Measurements from ENCODE around the gene SLC7A5. TPM values are rescaled to one million over a fixed set of nuclear protein-coding genes. Genes with fewer than 3 reads are reported as not detected.
"Not testable (repeated sequence)": the region's sequence is repeated elsewhere in the genome, so short reads cannot be mapped to it uniquely, and the experiment has no call there.

Gene SLC7A5
- total and polyA plus RNA-seq, 2 donors, result 3.2 to 27.3 TPM

- H3K36me3 ChIP-seq (ENCODE audit: insufficient read depth), result no peaks in the 10 kb centered on the region
- H3K4me3 ChIP-seq (ENCODE audit: low read depth, low read length), result no peak overlapping the region
- no peak overlapping the region for H3K27ac ChIP-seq (ENCODE audit: low read depth)
- DNase-seq (ENCODE audit: extremely low spot score), result no peak
- H3K4me1 ChIP-seq (ENCODE audit: insufficient read depth), result no peaks in the 10 kb centered on the region
- WGBS, result 84% methylated on average over 28 of the region's 28 CpGs
Observed at GRCh38 chr16:87826798-87827587, 42.3 kb downstream of the SLC7A5 start.

GRCh38 chr16:87826407-87826797, 42.9 kb downstream of the SLC7A5 start:
- DNase-seq (ENCODE audit: extremely low spot score), result not testable (repeated sequence)
- WGBS, result 70% methylated on average over 4 of the region's 4 CpGs

GRCh38 chr16:87825842-87826120, 43.5 kb downstream of the SLC7A5 start:
- H3K4me3 ChIP-seq (ENCODE audit: low read depth, low read length); DNase-seq (ENCODE audit: extremely low spot score): not testable (repeated sequence)
- WGBS, result 78% methylated on average over 5 of the region's 5 CpGs

More at GRCh38 chr16:87826407-87826797, 42.9 kb downstream of the SLC7A5 start:
- not testable (repeated sequence) for H3K4me1 ChIP-seq (ENCODE audit: insufficient read depth); H3K27ac ChIP-seq (ENCODE audit: low read depth); H3K36me3 ChIP-seq (ENCODE audit: insufficient read depth); H3K4me3 ChIP-seq (ENCODE audit: low read depth, low read length)

GRCh38 chr16:87824991-87825841, 44.1 kb downstream of the SLC7A5 start:
- H3K4me1 ChIP-seq (ENCODE audit: insufficient read depth), result no peaks in the 10 kb centered on the region
- no peaks in the 10 kb centered on the region for H3K36me3 ChIP-seq (ENCODE audit: insufficient read depth)
- DNase-seq (ENCODE audit: extremely low spot score), result no peak
- H3K27ac ChIP-seq (ENCODE audit: low read depth), result no peak overlapping the region
- WGBS, result 87% methylated on average over 29 of the region's 29 CpGs
- no peak overlapping the region for H3K4me3 ChIP-seq (ENCODE audit: low read depth, low read length)

More at GRCh38 chr16:87825842-87826120, 43.5 kb downstream of the SLC7A5 start:
- not testable (repeated sequence) for H3K36me3 ChIP-seq (ENCODE audit: insufficient read depth); H3K27ac ChIP-seq (ENCODE audit: low read depth); H3K4me1 ChIP-seq (ENCODE audit: insufficient read depth)

- Histone ChIP-seq H3K27ac (ENCODE audit: low read depth) (no peak overlapping the region), H3K36me3 (ENCODE audit: insufficient read depth) (no peaks in the 10 kb centered on the region), H3K4me3 (ENCODE audit: low read depth, low read length) (no peak overlapping the region), H3K4me1 (ENCODE audit: insufficient read depth) (no peaks in the 10 kb centered on the region)
- no peak for DNase-seq (ENCODE audit: extremely low spot score)
- WGBS, result 88% methylated on average over 19 of the region's 19 CpGs
Observed at GRCh38 chr16:87824016-87824990, 45.0 kb downstream of the SLC7A5 start.

GRCh38 chr16:87823181-87823929, 46.0 kb downstream of the SLC7A5 start:
- no peaks in the 10 kb centered on the region for H3K4me1 ChIP-seq (ENCODE audit: insufficient read depth)
- no peaks in the 10 kb centered on the region for H3K36me3 ChIP-seq (ENCODE audit: insufficient read depth)
- no peak for DNase-seq (ENCODE audit: extremely low spot score)
- H3K27ac ChIP-seq (ENCODE audit: low read depth), result no peak overlapping the region
- H3K4me3 ChIP-seq (ENCODE audit: low read depth, low read length), result no peak overlapping the region
- 88% methylated on average over 24 of the region's 24 CpGs for WGBS

- no peak for DNase-seq (ENCODE audit: extremely low spot score)
- 32% methylated on average over 38 of the region's 38 CpGs for WGBS
- Histone ChIP-seq H3K27ac (ENCODE audit: low read depth) (no peak overlapping the region), H3K4me3 (ENCODE audit: low read depth, low read length) (no peak overlapping the region), H3K4me1 (ENCODE audit: insufficient read depth) (no peaks in the 10 kb centered on the region), H3K36me3 (ENCODE audit: insufficient read depth) (no peaks in the 10 kb centered on the region)
Observed at GRCh38 chr16:87822108-87822970, 47.0 kb downstream of the SLC7A5 start.

GRCh38 chr16:87821376-87822107, 47.8 kb downstream of the SLC7A5 start:
- DNase-seq (ENCODE audit: extremely low spot score), result no peak
- 42% methylated on average over 18 of the region's 18 CpGs for WGBS
- Histone ChIP-seq H3K27ac (ENCODE audit: low read depth) (no peak overlapping the region), H3K36me3 (ENCODE audit: insufficient read depth) (no peaks in the 10 kb centered on the region), H3K4me3 (ENCODE audit: low read depth, low read length) (no peak overlapping the region), H3K4me1 (ENCODE audit: insufficient read depth) (no peaks in the 10 kb centered on the region)

- Histone ChIP-seq H3K36me3 (ENCODE audit: insufficient read depth) (no peaks in the 10 kb centered on the region), H3K4me1 (ENCODE audit: insufficient read depth) (no peaks in the 10 kb centered on the region), H3K27ac (ENCODE audit: low read depth) (no peak overlapping the region), H3K4me3 (ENCODE audit: low read depth, low read length) (no peak overlapping the region)
- no peak for DNase-seq (ENCODE audit: extremely low spot score)
- 94% methylated on average over 17 of the region's 17 CpGs for WGBS
Observed at GRCh38 chr16:87819983-87820382, 49.3 kb downstream of the SLC7A5 start.

GRCh38 chr16:87819282-87819681, 50.0 kb downstream of the SLC7A5 start:
- DNase-seq (ENCODE audit: extremely low spot score), result no peak
- H3K4me1 ChIP-seq (ENCODE audit: insufficient read depth), result no peaks in the 10 kb centered on the region
- H3K36me3 ChIP-seq (ENCODE audit: insufficient read depth), result no peaks in the 10 kb centered on the region
- H3K4me3 ChIP-seq (ENCODE audit: low read depth, low read length), result no peak overlapping the region
- H3K27ac ChIP-seq (ENCODE audit: low read depth), result no peak overlapping the region
- WGBS, result 94% methylated on average over 15 of the region's 15 CpGs

GRCh38 chr16:87818533-87819161, 50.7 kb downstream of the SLC7A5 start:
- H3K27ac ChIP-seq (ENCODE audit: low read depth), result no peak overlapping the region
- H3K36me3 ChIP-seq (ENCODE audit: insufficient read depth), result no peaks in the 10 kb centered on the region
- DNase-seq (ENCODE audit: extremely low spot score), result no peak
- H3K4me1 ChIP-seq (ENCODE audit: insufficient read depth), result no peaks in the 10 kb centered on the region
- WGBS, result 90% methylated on average over 16 of the region's 16 CpGs
- no peak overlapping the region for H3K4me3 ChIP-seq (ENCODE audit: low read depth, low read length)
